Suppressor macrophage treated with lipopolysaccharide for 1 hour (primary cell): ENCODE data around the gene CCDC63.

Experiments
- DNase-seq, 3 donors: peaks; one replicate each; pipeline ENCODE4 v3.0.0-alpha.2; 2020 to 2022

The CCDC63 gene

DNA sequence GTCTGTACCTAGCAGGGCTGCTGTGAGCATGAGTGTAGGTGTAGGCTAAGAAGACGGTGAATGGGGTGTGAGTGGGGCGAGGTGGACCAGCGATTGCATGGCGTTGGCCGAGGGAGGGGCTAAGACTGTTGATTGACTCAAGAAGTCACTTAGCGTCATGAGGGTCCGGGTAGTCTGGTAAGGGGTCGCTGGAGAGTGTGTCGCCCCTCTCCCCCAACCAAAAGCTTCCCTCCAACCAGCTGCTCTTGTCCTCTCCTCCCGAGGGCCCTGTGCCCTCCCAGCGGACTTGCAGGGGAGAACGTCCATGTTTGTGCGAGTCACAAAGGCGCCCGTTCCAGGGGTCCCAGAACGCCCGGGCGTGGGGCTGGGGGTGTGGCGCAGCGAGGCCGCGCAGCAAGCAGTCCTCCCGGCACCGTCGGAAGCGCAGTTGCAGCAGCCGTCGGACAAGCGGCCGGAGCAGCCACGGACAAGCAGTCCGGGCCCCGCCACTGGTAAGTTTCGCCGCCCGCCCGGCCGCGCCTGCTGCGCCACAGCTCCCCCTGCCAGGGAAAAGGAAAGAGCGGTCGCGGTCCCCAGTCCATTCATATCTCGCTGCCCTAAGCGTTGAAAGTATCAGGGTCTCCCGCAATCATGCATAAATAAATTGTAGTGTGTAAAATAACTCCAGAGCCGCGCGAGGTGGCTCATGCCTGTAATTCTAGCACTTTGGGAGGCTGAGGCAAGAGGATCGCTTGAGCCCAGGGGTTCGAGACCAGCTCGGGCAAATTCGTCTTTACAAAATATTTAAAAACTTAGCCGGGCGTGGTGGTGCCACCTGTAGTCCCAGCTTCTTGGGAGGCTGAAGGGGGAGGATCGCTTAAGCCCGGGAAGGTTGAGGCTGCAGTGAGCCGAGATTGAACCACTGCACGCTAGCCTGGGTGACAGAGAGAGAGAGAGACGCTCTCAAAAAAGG is at the start of gene CCDC63:
CCDC63 (plus strand) TSS at position 373 of the 952 bp plus-strand sequence. CDS start 5,968 bp downstream, outside the sequence.
- peak; percentile 65 to 81 (median 65) for DNase-seq

DNA sequence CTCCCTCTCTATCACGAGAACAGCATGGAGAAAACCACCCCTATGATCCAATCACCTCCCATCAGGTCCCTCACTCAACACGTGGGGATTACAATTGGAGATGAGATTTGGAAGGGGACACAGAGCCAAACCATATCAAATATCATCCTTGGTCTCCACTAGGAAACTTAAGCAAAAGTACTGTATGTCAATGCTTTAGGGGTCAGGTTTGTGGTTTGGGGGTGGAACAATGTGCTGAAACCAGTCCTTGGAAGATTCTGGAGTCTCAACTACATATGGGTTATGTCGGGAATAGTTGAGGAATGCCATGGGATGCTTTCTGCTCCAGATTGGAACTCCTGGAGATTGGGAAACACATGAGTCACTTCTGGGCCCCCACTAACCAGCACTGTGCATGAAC is 48.3 kb upstream of the CCDC63 start:
- DNase-seq, result no peak

DNA sequence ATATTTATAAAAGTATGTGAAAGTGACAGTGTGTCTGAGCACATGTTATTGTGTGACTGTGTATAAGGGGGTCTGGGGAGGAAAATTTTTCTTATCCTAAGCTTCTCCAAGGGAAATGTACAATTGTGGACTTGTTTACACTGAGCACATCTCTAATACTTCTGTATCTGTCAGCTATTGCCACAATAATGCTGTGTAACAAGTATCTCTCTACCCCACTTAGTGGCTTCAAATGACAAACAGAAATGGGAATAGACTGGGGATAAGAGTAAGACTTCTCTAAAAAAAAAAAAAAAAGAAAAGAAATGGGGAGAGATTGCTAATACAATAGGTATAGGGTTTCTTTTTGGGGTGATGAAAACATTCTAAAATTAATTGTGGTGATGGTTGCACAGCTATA is 44.3 kb upstream of the CCDC63 start:
- no peak for DNase-seq

DNA sequence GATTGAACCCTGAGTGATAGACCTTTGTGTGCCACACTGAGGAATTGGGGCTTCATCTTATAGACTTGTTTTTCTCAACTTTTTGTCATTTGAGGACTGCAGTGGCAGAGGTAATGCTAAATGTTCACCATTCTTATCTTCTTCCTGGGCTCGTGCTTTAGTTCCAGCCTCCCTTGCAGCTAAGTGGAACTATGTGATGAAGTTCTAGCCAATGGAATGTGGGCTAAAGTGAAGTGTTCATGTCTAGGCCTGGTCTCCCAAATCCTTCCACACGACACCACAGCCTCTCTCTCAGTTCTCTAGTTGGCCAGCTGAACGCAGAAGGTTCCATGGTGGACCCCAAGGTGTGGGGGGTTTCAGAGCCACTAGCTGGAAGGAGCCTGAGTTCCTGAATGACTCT is 42.4 kb upstream of the CCDC63 start:
- DNase-seq, result no peak

DNA sequence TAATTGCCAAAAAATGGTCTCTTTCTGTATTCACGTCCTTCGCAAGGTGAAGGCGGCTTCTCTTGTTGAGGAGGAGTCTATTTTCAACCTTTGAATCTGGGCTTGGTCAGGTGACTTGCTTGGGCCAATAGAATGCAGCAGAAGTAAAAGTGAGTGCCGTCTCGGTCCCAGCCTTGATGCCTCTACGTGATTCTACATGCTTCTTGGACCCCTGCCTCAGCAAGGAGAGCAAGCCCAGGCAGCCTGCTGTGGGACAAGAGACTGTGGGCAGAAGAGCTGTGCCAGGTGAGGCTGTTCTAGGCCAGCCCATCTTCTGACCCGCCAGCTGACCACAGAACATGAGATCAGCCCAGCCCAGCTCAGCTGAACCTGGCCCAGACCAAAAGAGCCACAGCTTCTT is 39.1 kb upstream of the CCDC63 start:
- DNase-seq, result no peak

DNA sequence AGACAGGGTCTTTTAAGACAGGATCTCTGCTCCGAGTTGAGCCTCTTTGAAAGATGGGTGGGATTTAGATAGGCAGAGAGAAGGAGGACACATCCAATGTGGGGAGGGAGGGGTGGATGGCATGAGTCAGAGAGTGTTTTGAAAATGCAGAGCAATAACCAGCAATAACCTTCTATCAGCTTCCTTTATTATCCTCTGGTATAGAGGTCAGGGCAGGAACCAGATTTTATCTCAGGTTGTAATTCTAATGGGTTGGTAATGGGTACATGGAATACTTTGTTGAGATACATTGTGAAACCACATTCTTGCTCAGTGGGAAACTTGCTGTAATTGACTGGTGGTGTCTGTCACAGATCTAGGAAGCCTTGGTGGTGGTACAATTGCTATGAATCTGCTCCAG is 37.6 kb upstream of the CCDC63 start:
- DNase-seq, result peak; percentile 23 to 27 (median 24)

DNA sequence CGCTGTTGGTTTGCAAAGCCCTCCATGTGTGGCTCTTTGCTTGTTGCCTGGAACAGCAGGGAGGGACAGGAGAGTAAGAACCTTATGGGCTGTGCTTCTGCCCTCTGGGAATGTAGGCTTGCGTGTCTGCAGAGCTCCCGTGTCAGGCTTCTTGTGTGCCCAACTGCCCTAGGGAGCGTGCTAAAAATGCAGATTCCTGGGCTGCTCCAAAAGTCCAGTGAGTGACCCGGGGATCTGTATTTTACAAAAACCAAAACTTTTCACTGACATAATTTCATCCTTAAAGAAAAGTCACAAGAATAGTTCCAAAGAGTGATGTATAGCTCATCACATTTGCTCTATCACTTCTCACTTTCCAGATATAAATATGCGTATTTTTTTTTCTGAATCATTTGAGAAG is 34.8 kb upstream of the CCDC63 start:
- DNase-seq, result no peak

DNA sequence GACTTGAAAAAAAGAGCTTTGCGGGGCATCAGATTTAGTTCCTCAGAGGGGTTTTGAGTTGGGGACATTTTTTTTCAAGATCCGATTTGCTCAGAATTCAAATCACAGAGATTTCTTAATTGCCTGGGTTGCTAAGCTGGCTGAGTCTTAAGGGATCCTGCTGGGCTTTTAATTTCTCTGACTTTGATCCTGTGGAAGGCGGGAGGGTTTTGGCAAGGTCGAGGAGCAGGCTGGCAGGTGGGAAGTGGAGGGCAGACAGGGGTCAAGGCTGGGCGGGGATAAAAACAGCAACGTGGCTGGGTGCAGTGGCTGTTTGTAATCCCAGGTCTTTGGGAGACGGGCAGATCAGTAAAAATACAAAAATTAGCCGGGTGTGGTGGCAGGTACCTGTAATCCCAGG is 33.5 kb upstream of the CCDC63 start:
- no peak for DNase-seq

DNA sequence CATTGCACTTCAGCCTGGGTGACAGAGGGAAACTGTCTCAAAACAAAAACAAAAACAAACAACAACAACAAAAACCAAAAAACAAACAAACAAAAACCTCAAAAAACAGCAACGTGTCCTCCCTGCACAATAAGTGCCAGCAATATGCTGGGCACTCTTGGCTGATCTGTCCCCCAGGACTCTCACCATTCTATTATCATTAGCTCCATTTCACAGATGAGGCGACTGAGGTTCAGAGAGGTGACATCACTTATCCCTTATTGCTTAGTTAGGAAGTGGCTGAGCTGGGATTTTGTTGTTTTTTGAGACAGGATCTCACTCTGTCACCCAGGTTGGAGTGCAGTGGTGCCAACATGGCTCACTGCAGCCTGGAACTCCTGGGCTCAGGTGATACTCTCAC is 33.0 kb upstream of the CCDC63 start:
- no peak for DNase-seq

DNA sequence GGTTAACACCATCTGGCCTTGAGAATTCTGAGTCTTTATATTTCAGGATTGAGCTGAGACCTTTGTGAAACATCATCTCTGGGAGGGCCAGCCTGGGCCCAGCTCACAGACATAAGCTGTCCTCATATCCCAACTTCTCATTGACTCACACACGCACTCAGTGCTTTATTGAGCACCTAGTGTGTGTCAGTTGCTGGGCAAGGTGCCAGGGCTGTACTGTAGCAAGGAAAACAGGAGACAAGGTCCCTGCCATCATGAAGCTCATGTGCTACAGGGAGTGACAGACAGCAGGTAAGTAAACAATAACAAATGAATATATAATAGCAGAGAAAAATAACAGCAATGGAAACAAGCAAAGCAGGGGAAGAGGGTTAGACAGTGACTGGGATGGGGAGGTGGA is 30.5 kb upstream of the CCDC63 start:
- DNase-seq, result no peak

DNA sequence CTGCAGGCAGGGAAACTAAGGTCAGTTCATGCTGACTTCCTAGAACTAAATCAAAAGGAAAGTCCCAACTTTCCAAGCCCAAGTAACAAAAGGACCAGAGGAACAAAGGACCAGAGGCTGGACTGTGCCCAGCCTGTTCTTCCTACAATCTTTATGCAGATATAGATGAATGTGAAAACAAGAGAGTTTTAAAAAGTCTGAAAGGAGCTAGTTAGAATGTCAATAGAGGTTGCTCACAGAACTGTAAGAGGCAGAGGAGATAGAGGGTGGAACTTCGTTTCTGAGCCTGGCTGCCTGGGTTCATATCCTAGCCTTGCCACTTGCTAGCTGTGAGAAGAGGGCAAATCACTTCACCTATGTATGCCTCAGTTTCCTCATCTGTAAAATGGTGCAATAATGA is 30.0 kb upstream of the CCDC63 start:
- no peak for DNase-seq

DNA sequence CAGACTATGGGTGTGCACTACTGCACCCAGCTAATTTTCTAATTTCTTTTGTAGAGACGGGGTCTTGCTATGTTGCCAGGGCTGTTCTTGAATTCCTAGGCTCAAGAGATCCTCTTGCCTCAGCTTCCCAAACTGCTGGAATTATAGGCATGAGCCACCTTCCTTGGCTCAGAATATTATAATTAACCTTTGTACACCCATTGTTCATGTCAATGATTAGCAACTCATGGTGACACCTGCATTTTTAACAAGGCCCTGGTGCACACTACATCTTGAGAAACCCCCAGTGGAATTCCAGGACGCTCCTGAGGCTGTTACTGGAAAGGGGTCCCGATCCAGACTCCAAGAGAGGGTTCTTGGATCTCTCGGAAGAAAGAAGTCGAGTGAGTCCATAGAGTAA is 28.3 kb upstream of the CCDC63 start:
- DNase-seq, result no peak

DNA sequence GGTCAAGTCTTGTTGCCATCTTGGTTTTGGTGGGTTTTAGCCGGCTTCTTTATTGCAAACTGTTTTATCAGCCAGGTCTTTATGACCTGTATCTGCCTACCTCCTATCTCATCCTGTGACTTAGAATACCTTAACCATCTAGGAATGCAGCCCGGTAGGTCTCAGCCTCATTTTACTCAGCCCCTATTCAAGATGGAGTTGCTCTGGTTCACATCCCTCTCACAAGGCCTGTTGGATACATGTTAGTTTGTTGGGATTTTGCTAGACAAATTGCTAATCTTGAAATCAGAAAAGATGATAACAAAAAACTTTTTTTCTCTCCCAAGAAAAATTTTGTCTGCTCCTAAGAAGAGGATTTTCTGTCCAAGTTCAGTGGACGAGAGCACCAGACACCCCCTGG is 27.6 kb upstream of the CCDC63 start:
- no peak for DNase-seq

DNA sequence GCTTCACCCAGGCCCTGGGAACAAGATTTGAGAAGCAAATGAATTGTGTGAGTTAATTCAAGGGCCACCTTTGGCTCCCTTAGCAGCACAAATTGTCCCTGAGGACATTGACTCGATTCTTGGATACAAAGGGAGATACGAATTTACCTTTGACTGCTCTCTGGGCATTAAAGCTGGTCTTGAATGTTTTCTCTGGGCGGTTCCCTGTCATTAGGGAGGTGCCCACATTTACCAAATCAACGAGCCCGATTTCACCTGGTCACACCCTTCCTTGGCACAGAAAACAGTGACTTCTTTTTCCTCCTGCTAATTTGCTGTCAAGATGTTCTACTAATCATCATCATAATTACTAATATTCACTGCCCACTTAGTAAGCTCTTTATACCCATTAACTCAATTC is 27.1 kb upstream of the CCDC63 start:
- DNase-seq, result no peak

DNA sequence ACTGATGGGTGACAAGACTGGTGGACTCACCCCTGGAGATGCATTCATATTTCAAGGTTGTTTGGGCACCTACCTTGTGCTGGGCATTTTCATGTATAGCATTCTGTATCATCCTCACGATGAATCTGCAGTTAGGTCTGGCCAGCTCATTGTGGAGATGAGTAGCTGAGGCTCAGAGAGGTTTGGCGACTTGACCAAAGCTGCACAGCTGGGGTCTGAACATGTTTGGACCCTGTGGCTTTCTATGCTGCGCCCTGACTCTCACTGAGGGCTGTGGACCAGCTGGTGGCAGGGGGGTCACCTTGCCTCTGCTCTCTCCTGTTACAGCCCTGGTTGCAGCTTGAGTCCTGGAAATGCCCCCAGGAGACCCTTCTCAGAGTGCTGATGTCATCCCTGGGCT is 24.9 kb upstream of the CCDC63 start:
- DNase-seq, result no peak

DNA sequence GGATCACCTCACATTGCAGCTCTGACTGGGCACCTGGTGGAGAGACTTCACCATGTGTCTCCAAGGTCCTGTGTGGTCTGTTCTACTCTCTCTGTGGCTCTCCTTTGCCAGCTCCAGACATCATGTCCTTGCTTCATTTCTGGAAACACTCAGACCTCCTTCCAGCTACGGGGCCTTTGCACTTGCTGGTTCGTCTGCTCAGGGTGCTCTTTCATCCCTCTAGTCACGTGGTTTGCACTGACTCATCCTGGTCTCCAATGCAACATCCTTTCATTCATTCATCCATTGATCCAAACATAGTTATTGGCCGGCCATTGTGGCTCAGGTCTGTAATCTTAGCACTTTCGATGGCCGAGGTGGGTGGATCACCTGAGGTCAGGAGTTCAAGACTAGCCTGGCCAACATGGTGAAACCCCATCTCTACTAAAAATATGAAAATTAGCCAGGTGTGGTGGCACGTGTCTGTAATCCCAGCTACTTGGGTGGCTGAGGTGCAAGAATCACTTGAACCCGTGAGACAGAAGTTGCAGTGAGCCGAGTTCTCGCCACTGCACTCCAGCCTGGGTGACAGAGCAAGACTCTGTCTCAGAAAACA is 23.9 kb upstream of the CCDC63 start:
- no peak for DNase-seq

DNA sequence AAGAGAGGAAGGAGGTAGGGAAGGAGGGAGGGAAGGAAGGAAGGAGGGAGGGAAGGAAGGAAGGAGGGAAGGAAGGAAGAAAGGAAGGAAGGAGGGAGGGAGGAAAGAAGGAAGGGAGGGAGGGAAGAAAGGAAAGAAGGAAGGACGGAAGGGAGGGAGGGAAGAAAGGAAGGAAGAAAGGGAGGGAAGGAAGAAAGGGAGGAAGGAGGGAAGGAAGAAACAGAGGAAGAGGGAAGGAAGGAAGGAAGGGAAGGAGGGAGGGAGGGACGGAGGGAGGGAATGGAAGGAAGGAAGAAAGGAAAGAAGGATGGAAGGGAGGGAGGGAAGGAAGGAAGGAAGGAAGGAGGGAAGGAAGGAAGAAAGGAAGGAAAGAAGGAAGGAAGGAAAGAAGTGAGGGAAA is 22.4 kb upstream of the CCDC63 start:
- DNase-seq, result no peak

DNA sequence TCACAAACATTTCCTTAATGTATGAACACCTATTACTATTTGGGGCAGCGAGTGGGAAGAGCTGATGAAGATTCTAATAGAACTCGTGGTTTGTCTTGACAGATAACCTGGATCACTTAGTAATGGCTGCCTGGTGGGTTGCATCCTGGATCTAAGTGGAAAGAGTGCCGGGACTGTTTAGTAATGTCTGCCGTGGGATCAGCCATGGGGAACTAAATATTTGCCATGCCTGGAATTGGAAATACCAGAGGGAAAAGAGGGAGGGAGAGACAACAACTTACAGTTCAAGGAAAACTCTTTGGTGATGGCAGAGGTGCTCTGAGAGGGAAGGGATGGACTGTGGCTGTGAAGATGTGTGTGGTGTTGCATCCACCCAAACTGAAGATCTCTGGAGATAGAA is 21.3 kb upstream of the CCDC63 start:
- no peak for DNase-seq

DNA sequence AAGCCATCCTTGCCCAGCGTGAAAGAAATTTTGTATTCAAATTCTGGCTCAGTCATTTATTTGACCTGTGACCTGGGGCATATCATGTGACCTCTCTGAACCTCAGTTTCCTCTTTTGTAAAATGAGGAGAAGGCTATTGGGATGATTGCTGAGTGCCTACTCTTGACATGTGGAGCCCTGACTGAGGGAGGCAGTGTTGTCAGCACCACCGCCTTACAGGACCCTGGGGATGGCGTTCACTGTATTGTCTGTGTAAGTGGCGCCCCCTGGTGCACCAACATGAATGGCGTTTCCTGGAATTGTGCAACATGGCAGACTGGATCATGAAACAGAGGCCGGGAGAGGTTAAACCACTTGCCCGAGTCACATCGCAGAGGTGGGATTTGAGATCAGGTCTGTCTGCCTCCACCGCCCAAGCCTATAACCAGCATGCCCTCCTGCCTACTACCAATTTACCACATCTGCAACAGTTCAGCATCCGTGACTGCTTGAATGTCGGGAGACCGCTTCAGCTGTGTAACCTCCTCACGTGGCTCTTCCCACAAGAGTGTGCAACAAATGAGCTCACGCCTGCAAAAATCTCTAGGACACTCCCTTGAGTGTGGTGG is 20.1 kb upstream of the CCDC63 start:
- peak; percentile 92 to 93 (median 93) for DNase-seq

DNA sequence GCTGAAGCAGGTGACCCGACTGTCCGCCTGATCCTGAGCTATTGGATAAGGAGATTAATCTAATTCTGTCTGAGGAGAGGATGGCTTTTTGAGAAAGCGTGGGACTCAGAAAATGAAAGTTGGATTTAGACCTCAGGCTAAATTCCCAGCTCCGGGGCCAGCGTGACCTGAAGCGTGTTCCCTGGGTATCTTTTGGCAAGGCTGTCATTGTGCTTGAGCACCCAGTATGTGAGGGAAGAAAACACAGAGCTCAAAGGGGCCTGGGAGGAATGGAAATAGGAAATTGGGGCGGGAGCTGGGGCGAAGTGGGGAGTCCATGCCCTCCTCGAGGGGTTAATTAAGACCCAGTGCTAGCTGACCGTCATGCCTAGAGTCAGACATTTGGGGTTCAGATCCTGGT is 17.5 kb upstream of the CCDC63 start:
- DNase-seq, result no peak

DNA sequence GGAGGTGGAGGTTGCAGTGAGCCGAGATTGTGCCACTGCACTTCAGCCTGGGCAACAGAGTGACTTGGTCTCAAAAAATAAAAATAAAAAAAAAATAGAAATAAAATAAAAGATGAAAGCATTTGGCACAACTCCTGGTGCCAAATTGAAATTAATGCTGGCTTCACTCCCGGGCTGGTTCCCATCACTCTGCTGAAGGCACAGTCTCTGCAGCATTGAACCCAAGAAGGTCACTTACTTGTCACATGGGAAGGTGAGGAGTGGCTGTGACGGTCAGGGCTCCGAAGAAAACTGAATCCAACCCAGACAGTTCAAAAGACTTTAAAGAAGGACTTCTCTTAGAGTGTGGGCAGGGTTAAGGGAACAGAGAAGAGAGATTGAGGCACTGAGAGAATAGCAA is 10.5 kb upstream of the CCDC63 start:
- DNase-seq, result no peak

DNA sequence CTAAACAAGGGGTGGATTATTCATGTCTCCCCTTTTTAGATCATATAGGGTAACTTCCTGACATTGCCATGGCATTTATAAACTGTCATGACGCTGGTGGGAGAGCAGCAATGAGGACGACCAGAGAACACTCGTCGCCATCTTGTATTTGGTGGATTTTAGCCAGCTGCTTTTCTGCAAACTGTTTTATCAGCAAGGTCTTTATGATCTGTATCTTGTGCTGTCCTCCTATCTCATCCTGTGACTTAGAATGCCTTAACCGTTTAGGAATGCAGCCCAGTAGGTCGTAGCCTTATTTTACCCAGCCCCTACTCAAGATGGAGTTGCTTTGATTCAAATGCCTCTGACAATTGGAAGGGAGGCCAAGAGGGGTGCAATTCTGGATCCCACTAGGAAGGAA is 5.8 kb upstream of the CCDC63 start:
- DNase-seq, result no peak

DNA sequence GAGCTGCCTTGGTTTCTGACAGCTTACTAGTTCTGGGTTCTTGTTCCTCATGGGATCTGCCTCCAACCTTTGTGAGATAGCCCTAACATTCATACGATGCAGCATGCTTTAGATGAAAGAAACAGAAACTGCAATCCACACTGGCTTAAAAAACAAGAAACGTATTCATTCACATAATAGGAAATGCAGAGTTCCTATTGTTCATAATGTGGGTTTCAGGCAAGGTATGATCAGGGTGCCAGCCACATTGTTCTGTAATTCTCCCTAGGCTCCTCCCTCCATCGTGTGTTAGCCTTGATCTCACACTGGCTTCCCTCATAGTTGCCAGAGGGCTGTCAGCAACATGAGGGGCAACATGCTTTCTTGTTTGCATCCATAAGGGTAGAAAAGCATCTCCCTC is 2.7 kb upstream of the CCDC63 start:
- DNase-seq, result no peak
